K562 (cell line): ENCODE results near the gene BHMT2. TPM values are rescaled to one million over a fixed set of nuclear protein-coding genes. Genes with fewer than 3 reads are reported as not detected.

Experiments
- BRCA1 ChIP-seq, 2 experiments: fragments of 450-650 bp in 1 of 2; sonication (generic) in 1 of 2; formaldehyde crosslinking in 1 of 2; IDR thresholded peaks; 2 replicates each; pipeline versions ENCODE4 v1.5.0 to v1.6.1; 2017 to 2020; ENCODE audit warnings: mild to moderate bottlenecking in 1 of 2, missing genetic modification reagents in 1 of 2
- EP300 ChIP-seq: IDR thresholded peaks from 2 replicates; pipeline ENCODE4 v1.6.1; 2012; ENCODE audit warnings: low read length, improper control_type of control experiment
- ESRRA ChIP-seq: fragments of 450-650 bp; IDR thresholded peaks from 2 replicates; pipeline ENCODE4 v1.6.1; 2014; ENCODE audit warnings: low read depth, mild to moderate bottlenecking, moderate library complexity, borderline replicate concordance
- ESRRB ChIP-seq: fragments of 250-450 bp; sonication (Bioruptor Pico); IDR thresholded peaks from 2 replicates; pipeline ENCODE4 v1.5.0; 2020; ENCODE audit warnings: mild to moderate bottlenecking, moderate library complexity, borderline replicate concordance
- ETV1 ChIP-seq: fragments of 450-650 bp; conservative IDR thresholded peaks from 2 replicates; pipeline ENCODE4 v1.6.1; 2016; ENCODE audit warnings: missing genetic modification characterization, control low read depth, low read depth, missing compliant biosample characterization
- HNRNPK ChIP-seq: fragments of 200-400 bp; formaldehyde crosslinking; IDR thresholded peaks from one replicate; pipeline ENCODE4 v1.6.1; 2018; ENCODE audit warnings: mild to moderate bottlenecking, low read depth, low read length; ENCODE audit not compliant: poor library complexity, severe bottlenecking
- IFI16 ChIP-seq: fragments of 250-450 bp; sonication (Bioruptor Pico); IDR thresholded peaks from 2 replicates; pipeline ENCODE4 v2.1.2; 2022; ENCODE audit warnings: mild to moderate bottlenecking, inconsistent platforms
- LCOR ChIP-seq: sonication (generic); formaldehyde crosslinking; IDR thresholded peaks from 2 replicates; pipeline ENCODE4 v1.8.0; 2022; ENCODE audit warnings: mild to moderate bottlenecking, missing genetic modification reagents
- NFIC ChIP-seq: fragments of 450-650 bp; IDR thresholded peaks from 2 replicates; pipeline ENCODE4 v1.6.1; 2017; ENCODE audit warnings: mild to moderate bottlenecking, inconsistent platforms
- PPARD ChIP-seq: fragments of 250-450 bp; sonication (Bioruptor Pico); IDR thresholded peaks from 2 replicates; pipeline ENCODE4 v1.8.0; 2022; ENCODE audit warnings: inconsistent platforms, mild to moderate bottlenecking, moderate library complexity
- PTTG1 ChIP-seq: fragments of 450-650 bp; IDR thresholded peaks from 2 replicates; pipeline ENCODE4 v1.6.1; 2016; ENCODE audit warnings: low read depth, mild to moderate bottlenecking, missing genetic modification characterization, missing compliant biosample characterization
- TEAD2 ChIP-seq: fragments of 450-650 bp; IDR thresholded peaks from 2 replicates; pipeline ENCODE4 v1.6.1; 2016; ENCODE audit warnings: missing genetic modification characterization, control low read depth, missing compliant biosample characterization
- THRAP3 ChIP-seq: fragments of 450-650 bp; IDR thresholded peaks from 2 replicates; pipeline ENCODE4 v1.6.1; 2016; ENCODE audit warnings: mild to moderate bottlenecking, inconsistent platforms, borderline replicate concordance
- WHSC1 ChIP-seq: IDR thresholded peaks from one replicate; pipeline ENCODE4 v1.6.1; 2012; ENCODE audit warnings: low read length, control low read depth, inconsistent platforms
- polyA plus RNA-seq, 8 experiments: library from polyadenylated mRNA; depleted of rRNA in 4 of 8; stranded (reverse) in 5 of 8; unstranded in 3 of 8; fragments of >200 nt; fragmentation: Nextera tagmentation in 2 of 8; fragmentation: Illumina TruSeq in 1 of 8; extraction: Ambion mirVana in 2 of 8; extraction: Trizol in 1 of 8; gene quantifications; 2 replicates each; pipeline versions ENCODE4 v1.2.1 to v1.2.3, GENCODE V29; 2011 to 2014; ENCODE audit warnings: inconsistent platforms in 1 of 8, missing spikeins in 1 of 8
- total RNA-seq, 7 experiments: library from RNA; depleted of rRNA in 6 of 7; stranded (reverse); fragments of >200 nt in 6 of 7; fragmentation: Illumina TruSeq in 2 of 7; extraction: Trizol in 2 of 7; gene quantifications; 2 replicates each; pipeline versions ENCODE4 v1.2.1 to v1.2.3, GENCODE V29; 2011 to 2021; ENCODE audit warnings: low replicate concordance in 1 of 7
- TF ChIP-seq, protein P1 (sequence below): fragments of 250-450 bp; sonication (Bioruptor Pico); IDR thresholded peaks from 2 replicates; pipeline ENCODE4 v1.9.0; 2021; ENCODE audit warnings: mild to moderate bottlenecking, inconsistent platforms
- TF ChIP-seq, protein P2 (sequence below): sonication (generic); formaldehyde crosslinking; IDR thresholded peaks from 2 replicates; pipeline ENCODE4 v1.8.0; 2023; ENCODE audit warnings: mild to moderate bottlenecking, missing genetic modification reagents
- TF ChIP-seq, protein P3 (sequence below): fragments of 450-650 bp; IDR thresholded peaks from 2 replicates; pipeline ENCODE4 v1.6.1; 2016; ENCODE audit warnings: low read depth, mild to moderate bottlenecking, moderate library complexity
- TF ChIP-seq, protein P4 (sequence below): fragments of 450-650 bp; IDR thresholded peaks from 2 replicates; pipeline ENCODE4 v1.6.1; 2017; ENCODE audit warnings: mild to moderate bottlenecking, moderate library complexity
- TF ChIP-seq, protein P5 (sequence below): fragments of 250-450 bp; sonication (Bioruptor Pico); IDR thresholded peaks from 2 replicates; pipeline ENCODE4 v1.9.0; 2021; ENCODE audit warnings: mild to moderate bottlenecking

Gene BHMT2
- total and polyA plus RNA-seq, 9 of the 15 experiments (the other 6 are each of a cell fraction or from before 2014, with no cell fraction given), result not detected

DNA sequence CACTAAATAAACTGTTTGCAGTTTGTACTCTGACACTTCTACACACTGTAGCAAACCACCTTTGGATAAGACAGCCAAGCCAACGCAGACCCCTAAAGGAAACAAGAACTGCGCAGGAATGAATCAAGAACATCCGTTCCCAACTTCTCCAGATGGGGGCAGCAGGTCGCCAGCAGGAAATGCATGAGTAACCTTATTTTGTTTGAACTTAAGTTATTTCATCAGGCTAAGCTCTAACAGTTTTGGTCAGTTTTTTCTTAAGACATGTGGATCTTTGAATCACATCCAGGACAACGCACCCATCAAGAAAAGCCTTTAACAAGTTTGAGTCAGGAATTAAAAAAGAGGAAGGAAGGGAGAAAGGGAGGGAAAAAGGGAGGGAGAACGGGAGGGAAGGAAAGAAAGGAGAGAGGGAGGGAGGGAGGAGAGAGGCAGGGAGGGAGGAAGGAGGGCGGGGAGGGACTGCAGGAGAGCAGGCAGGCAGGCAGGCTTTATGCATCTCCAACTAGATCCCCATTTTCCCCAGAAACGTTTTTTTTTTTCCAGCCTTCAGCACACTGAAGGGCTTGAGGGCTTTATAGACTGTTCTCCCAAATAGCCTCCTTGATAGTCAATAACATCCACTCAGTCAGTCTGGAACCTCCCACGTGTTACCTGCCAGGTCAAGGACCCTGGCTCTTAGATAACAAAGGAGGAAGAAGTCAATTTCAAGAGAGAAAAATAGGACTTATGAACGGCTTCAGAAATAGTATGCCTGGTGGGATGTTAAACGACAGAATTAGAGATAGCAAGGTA is 64.3 kb downstream of the BHMT2 start (continued):
- TF ChIP-seq, protein P1, sequence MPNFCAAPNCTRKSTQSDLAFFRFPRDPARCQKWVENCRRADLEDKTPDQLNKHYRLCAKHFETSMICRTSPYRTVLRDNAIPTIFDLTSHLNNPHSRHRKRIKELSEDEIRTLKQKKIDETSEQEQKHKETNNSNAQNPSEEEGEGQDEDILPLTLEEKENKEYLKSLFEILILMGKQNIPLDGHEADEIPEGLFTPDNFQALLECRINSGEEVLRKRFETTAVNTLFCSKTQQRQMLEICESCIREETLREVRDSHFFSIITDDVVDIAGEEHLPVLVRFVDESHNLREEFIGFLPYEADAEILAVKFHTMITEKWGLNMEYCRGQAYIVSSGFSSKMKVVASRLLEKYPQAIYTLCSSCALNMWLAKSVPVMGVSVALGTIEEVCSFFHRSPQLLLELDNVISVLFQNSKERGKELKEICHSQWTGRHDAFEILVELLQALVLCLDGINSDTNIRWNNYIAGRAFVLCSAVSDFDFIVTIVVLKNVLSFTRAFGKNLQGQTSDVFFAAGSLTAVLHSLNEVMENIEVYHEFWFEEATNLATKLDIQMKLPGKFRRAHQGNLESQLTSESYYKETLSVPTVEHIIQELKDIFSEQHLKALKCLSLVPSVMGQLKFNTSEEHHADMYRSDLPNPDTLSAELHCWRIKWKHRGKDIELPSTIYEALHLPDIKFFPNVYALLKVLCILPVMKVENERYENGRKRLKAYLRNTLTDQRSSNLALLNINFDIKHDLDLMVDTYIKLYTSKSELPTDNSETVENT (CRISPR knock-in tag), result no peak
- TF ChIP-seq LCOR (CRISPR knock-in tag), result 0 out of 2 replicates have a peak, but pooled peaks have one; percentile 44
- no peak for TF ChIP-seq ESRRB (CRISPR knock-in tag)
- TF ChIP-seq, protein P2, sequence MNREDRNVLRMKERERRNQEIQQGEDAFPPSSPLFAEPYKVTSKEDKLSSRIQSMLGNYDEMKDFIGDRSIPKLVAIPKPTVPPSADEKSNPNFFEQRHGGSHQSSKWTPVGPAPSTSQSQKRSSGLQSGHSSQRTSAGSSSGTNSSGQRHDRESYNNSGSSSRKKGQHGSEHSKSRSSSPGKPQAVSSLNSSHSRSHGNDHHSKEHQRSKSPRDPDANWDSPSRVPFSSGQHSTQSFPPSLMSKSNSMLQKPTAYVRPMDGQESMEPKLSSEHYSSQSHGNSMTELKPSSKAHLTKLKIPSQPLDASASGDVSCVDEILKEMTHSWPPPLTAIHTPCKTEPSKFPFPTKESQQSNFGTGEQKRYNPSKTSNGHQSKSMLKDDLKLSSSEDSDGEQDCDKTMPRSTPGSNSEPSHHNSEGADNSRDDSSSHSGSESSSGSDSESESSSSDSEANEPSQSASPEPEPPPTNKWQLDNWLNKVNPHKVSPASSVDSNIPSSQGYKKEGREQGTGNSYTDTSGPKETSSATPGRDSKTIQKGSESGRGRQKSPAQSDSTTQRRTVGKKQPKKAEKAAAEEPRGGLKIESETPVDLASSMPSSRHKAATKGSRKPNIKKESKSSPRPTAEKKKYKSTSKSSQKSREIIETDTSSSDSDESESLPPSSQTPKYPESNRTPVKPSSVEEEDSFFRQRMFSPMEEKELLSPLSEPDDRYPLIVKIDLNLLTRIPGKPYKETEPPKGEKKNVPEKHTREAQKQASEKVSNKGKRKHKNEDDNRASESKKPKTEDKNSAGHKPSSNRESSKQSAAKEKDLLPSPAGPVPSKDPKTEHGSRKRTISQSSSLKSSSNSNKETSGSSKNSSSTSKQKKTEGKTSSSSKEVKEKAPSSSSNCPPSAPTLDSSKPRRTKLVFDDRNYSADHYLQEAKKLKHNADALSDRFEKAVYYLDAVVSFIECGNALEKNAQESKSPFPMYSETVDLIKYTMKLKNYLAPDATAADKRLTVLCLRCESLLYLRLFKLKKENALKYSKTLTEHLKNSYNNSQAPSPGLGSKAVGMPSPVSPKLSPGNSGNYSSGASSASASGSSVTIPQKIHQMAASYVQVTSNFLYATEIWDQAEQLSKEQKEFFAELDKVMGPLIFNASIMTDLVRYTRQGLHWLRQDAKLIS, result no peak
- TF ChIP-seq BRCA1 (IDR thresholded peaks at IDR 0.05), result no peak
- no peak for TF ChIP-seq BRCA1 (CRISPR knock-in tag; IDR thresholded peaks at IDR 0.05)
- TF ChIP-seq PTTG1 (tag), result no peak
- no peak; the same call in 1 of the 2 replicates for TF ChIP-seq THRAP3
- no peak for TF ChIP-seq ESRRA
- no peak; the same call in 1 of the 2 replicates for TF ChIP-seq NFIC
- TF ChIP-seq, protein P3, sequence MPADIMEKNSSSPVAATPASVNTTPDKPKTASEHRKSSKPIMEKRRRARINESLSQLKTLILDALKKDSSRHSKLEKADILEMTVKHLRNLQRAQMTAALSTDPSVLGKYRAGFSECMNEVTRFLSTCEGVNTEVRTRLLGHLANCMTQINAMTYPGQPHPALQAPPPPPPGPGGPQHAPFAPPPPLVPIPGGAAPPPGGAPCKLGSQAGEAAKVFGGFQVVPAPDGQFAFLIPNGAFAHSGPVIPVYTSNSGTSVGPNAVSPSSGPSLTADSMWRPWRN, result no peak
- no peak for TF ChIP-seq WHSC1
- TF ChIP-seq, protein P4, sequence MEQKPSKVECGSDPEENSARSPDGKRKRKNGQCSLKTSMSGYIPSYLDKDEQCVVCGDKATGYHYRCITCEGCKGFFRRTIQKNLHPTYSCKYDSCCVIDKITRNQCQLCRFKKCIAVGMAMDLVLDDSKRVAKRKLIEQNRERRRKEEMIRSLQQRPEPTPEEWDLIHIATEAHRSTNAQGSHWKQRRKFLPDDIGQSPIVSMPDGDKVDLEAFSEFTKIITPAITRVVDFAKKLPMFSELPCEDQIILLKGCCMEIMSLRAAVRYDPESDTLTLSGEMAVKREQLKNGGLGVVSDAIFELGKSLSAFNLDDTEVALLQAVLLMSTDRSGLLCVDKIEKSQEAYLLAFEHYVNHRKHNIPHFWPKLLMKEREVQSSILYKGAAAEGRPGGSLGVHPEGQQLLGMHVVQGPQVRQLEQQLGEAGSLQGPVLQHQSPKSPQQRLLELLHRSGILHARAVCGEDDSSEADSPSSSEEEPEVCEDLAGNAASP, result no peak
- TF ChIP-seq PPARD (CRISPR knock-in tag), result no peak
- no peak for TF ChIP-seq HNRNPK
- TF ChIP-seq, protein P5, sequence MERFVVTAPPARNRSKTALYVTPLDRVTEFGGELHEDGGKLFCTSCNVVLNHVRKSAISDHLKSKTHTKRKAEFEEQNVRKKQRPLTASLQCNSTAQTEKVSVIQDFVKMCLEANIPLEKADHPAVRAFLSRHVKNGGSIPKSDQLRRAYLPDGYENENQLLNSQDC, result no peak
- TF ChIP-seq ETV1 (tag), result peak; percentile 66; the same call in 1 of the 2 replicates
- TF ChIP-seq EP300, result peak; percentile 50
- TF ChIP-seq IFI16 (CRISPR knock-in tag), result no peak
- no peak for TF ChIP-seq TEAD2 (tag)
